WTC11 (cell line): ENCODE data around the gene GLT6D1. TPM values are rescaled to one million over a fixed set of nuclear protein-coding genes. Genes with fewer than 3 reads are reported as not detected.

Experiments
- ATAC-seq: fragments of 200-7000 bp; cut with Tn5 transposase; 2 replicates; pipeline ENCODE4 v1.10.0; 2021; ENCODE audit warnings: mild to moderate bottlenecking, moderate library complexity
- CTCF ChIA-PET: fragments of 300-600 bp; sonication (Branson Sonifier 250); formaldehyde crosslinking; loops from one replicate; lab custom pipeline; 2021; ENCODE audit warnings: antibody characterized with exemption; lab: Charles Lee
- POLR2A ChIA-PET: fragments of 350-600 bp; sonication (Branson Sonifier 250); formaldehyde crosslinking; loops from one replicate; lab custom pipeline; 2021; ENCODE audit warnings: antibody characterized with exemption; lab: Charles Lee
- DNase-seq: peaks from one replicate; pipeline ENCODE4 v3.0.0; 2021; ENCODE audit warnings: low spot score
- H3K27ac Mint-ChIP-seq: 2 replicates; pipeline ENCODE4 v1.8.0; 2021; ENCODE audit warnings: mixed read lengths
- H3K27me3 Mint-ChIP-seq: 2 replicates; pipeline ENCODE4 v1.8.0; 2021; ENCODE audit warnings: low read depth, mild to moderate bottlenecking, moderate library complexity, mixed read lengths
- H3K36me3 Mint-ChIP-seq: 2 replicates; pipeline ENCODE4 v1.8.0; 2021; ENCODE audit warnings: mixed read lengths
- H3K4me1 Mint-ChIP-seq: 2 replicates; pipeline ENCODE4 v1.8.0; 2022; ENCODE audit warnings: mixed read lengths
- H3K4me3 Mint-ChIP-seq: 2 replicates; pipeline ENCODE4 v1.8.0; 2021; ENCODE audit warnings: mild to moderate bottlenecking, moderate library complexity, mixed read lengths
- H3K9me3 Mint-ChIP-seq: 2 replicates; pipeline ENCODE4 v1.8.0; 2021; ENCODE audit warnings: mixed read lengths
- AFF4 ChIP-seq: sonication (generic); formaldehyde crosslinking; IDR thresholded peaks from 2 replicates; pipeline ENCODE4 v1.8.1; 2023; ENCODE audit warnings: mild to moderate bottlenecking, missing genetic modification reagents, borderline replicate concordance
- CBFB ChIP-seq: sonication (generic); formaldehyde crosslinking; IDR thresholded peaks from 2 replicates; pipeline ENCODE4 v1.8.1; 2022; ENCODE audit warnings: mild to moderate bottlenecking, low read depth, missing genetic modification reagents
- CDX4 ChIP-seq: fragments of 250-450 bp; sonication (Bioruptor Pico); IDR thresholded peaks from 2 replicates; pipeline ENCODE4 v1.9.0; 2021; ENCODE audit warnings: moderate library complexity, mild to moderate bottlenecking, inconsistent platforms, borderline replicate concordance
- EMX1 ChIP-seq: fragments of 250-450 bp; sonication (Bioruptor Pico); IDR thresholded peaks from 2 replicates; pipeline ENCODE4 v1.8.0; 2021; ENCODE audit warnings: mild to moderate bottlenecking
- ETV6 ChIP-seq: sonication (generic); formaldehyde crosslinking; IDR thresholded peaks from 2 replicates; pipeline ENCODE4 v1.8.1; 2022; ENCODE audit warnings: mild to moderate bottlenecking, missing genetic modification reagents
- GRHL2 ChIP-seq: fragments of 250-450 bp; sonication (Bioruptor Pico); IDR thresholded peaks from 2 replicates; pipeline ENCODE4 v1.8.0; 2022; ENCODE audit warnings: mild to moderate bottlenecking, moderate library complexity; ENCODE audit not compliant: insufficient replicate concordance, severe bottlenecking
- GTF2I ChIP-seq: fragments of 250-450 bp; sonication (Bioruptor Pico); conservative IDR thresholded peaks from 2 replicates; pipeline ENCODE4 v1.4.0; 2021; ENCODE audit warnings: mild to moderate bottlenecking
- NFATC4 ChIP-seq: fragments of 250-450 bp; sonication (Bioruptor Pico); IDR thresholded peaks from 2 replicates; pipeline ENCODE4 v1.9.0; 2021; ENCODE audit warnings: mild to moderate bottlenecking
- OVOL2 ChIP-seq: fragments of 250-450 bp; sonication (Bioruptor Pico); IDR thresholded peaks from 2 replicates; pipeline ENCODE4 v1.9.0; 2021; ENCODE audit warnings: mild to moderate bottlenecking, borderline replicate concordance
- RELA ChIP-seq: sonication (generic); formaldehyde crosslinking; IDR thresholded peaks from 2 replicates; pipeline ENCODE4 v1.8.1; 2022; ENCODE audit warnings: missing genetic modification reagents, mild to moderate bottlenecking, borderline replicate concordance
- STAT6 ChIP-seq: sonication (generic); formaldehyde crosslinking; conservative IDR thresholded peaks from 2 replicates; pipeline ENCODE4 v1.8.1; 2023; ENCODE audit warnings: mild to moderate bottlenecking, low read depth, missing genetic modification reagents, moderate library complexity
- TCF7 ChIP-seq: sonication (generic); formaldehyde crosslinking; IDR thresholded peaks from 2 replicates; pipeline ENCODE4 v1.8.0; 2022; ENCODE audit warnings: mild to moderate bottlenecking, low read depth, missing genetic modification reagents, moderate library complexity
- TEAD4 ChIP-seq: sonication (generic); formaldehyde crosslinking; IDR thresholded peaks from 2 replicates; pipeline ENCODE4 v1.8.0; 2022; ENCODE audit warnings: mild to moderate bottlenecking, missing genetic modification reagents
- TP53 ChIP-seq: sonication (generic); formaldehyde crosslinking; IDR thresholded peaks from 2 replicates; pipeline ENCODE4 v1.8.1; 2023; ENCODE audit warnings: mild to moderate bottlenecking, missing genetic modification reagents
- ZBTB43 ChIP-seq: sonication (generic); formaldehyde crosslinking; IDR thresholded peaks from 2 replicates; pipeline ENCODE4 v1.8.1; 2023; ENCODE audit warnings: mild to moderate bottlenecking, missing genetic modification reagents
- ZNF138 ChIP-seq: sonication (generic); formaldehyde crosslinking; conservative IDR thresholded peaks from 2 replicates; pipeline ENCODE4 v1.8.1; 2022; ENCODE audit warnings: mild to moderate bottlenecking, moderate library complexity, missing genetic modification reagents
- ZNF416 ChIP-seq: fragments of 250-450 bp; sonication (Bioruptor Pico); IDR thresholded peaks from 2 replicates; pipeline ENCODE4 v1.9.0; 2021; ENCODE audit warnings: mild to moderate bottlenecking, inconsistent platforms
- total RNA-seq: library from RNA; stranded (reverse); gene quantifications from 3 replicates; pipeline ENCODE4 v1.2.3, GENCODE V29; 2021
- TF ChIP-seq, protein P1 (sequence below): sonication (generic); formaldehyde crosslinking; IDR thresholded peaks from 2 replicates; pipeline ENCODE4 v1.8.0; 2022; ENCODE audit warnings: mild to moderate bottlenecking, missing genetic modification reagents
- TF ChIP-seq, protein P2 (sequence below): fragments of 250-450 bp; sonication (Bioruptor Pico); IDR thresholded peaks from 2 replicates; pipeline ENCODE4 v1.9.0; 2021; ENCODE audit warnings: mild to moderate bottlenecking
- TF ChIP-seq, protein P3 (sequence below): sonication (generic); formaldehyde crosslinking; IDR thresholded peaks from 2 replicates; pipeline ENCODE4 v1.8.0; 2022; ENCODE audit warnings: missing genetic modification reagents

The GLT6D1 gene
- total RNA-seq, 1 experiment from 2014 or later = 0.37 TPM

- no peak for ATAC-seq
- H3K4me3 Mint-ChIP-seq = no peak overlapping the region
Measured at GRCh38 chr9:135589596-135590485, 49.5 kb downstream of the GLT6D1 start.

More at GRCh38 chr9:135589596-135590485, 49.5 kb downstream of the GLT6D1 start:
- no peak for DNase-seq
- POLR2A ChIA-PET = interaction anchor here (0.8 kb wide), 1 partner anchor 1128 kb away, joined by 3 read pairs; no protein-coding TSS in a partner anchor
- TF ChIP-seq, protein P1, sequence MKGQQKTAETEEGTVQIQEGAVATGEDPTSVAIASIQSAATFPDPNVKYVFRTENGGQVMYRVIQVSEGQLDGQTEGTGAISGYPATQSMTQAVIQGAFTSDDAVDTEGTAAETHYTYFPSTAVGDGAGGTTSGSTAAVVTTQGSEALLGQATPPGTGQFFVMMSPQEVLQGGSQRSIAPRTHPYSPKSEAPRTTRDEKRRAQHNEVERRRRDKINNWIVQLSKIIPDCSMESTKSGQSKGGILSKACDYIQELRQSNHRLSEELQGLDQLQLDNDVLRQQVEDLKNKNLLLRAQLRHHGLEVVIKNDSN (CRISPR knock-in tag) = no peak
- no peak for TF ChIP-seq OVOL2
- no peak for TF ChIP-seq AFF4 (CRISPR knock-in tag)
- TF ChIP-seq ZNF416 = no peak
- no peak for TF ChIP-seq CDX4 (CRISPR knock-in tag)
- no peak for TF ChIP-seq TP53
- TF ChIP-seq TCF7 (CRISPR knock-in tag) = no peak
- TF ChIP-seq, protein P2, sequence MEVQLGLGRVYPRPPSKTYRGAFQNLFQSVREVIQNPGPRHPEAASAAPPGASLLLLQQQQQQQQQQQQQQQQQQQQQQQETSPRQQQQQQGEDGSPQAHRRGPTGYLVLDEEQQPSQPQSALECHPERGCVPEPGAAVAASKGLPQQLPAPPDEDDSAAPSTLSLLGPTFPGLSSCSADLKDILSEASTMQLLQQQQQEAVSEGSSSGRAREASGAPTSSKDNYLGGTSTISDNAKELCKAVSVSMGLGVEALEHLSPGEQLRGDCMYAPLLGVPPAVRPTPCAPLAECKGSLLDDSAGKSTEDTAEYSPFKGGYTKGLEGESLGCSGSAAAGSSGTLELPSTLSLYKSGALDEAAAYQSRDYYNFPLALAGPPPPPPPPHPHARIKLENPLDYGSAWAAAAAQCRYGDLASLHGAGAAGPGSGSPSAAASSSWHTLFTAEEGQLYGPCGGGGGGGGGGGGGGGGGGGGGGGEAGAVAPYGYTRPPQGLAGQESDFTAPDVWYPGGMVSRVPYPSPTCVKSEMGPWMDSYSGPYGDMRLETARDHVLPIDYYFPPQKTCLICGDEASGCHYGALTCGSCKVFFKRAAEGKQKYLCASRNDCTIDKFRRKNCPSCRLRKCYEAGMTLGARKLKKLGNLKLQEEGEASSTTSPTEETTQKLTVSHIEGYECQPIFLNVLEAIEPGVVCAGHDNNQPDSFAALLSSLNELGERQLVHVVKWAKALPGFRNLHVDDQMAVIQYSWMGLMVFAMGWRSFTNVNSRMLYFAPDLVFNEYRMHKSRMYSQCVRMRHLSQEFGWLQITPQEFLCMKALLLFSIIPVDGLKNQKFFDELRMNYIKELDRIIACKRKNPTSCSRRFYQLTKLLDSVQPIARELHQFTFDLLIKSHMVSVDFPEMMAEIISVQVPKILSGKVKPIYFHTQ (CRISPR knock-in tag) = no peak
- TF ChIP-seq NFATC4 (CRISPR knock-in tag) = no peak
- TF ChIP-seq RELA = no peak
- TF ChIP-seq ETV6 (CRISPR knock-in tag) = no peak
- no peak for TF ChIP-seq GRHL2 (CRISPR knock-in tag)
- TF ChIP-seq ZBTB43 (CRISPR knock-in tag) = no peak
- TF ChIP-seq ZNF138 = no peak
- TF ChIP-seq EMX1 = no peak
- TF ChIP-seq GTF2I (CRISPR knock-in tag) = no peak
- no peak for TF ChIP-seq STAT6
- TF ChIP-seq, protein P3, sequence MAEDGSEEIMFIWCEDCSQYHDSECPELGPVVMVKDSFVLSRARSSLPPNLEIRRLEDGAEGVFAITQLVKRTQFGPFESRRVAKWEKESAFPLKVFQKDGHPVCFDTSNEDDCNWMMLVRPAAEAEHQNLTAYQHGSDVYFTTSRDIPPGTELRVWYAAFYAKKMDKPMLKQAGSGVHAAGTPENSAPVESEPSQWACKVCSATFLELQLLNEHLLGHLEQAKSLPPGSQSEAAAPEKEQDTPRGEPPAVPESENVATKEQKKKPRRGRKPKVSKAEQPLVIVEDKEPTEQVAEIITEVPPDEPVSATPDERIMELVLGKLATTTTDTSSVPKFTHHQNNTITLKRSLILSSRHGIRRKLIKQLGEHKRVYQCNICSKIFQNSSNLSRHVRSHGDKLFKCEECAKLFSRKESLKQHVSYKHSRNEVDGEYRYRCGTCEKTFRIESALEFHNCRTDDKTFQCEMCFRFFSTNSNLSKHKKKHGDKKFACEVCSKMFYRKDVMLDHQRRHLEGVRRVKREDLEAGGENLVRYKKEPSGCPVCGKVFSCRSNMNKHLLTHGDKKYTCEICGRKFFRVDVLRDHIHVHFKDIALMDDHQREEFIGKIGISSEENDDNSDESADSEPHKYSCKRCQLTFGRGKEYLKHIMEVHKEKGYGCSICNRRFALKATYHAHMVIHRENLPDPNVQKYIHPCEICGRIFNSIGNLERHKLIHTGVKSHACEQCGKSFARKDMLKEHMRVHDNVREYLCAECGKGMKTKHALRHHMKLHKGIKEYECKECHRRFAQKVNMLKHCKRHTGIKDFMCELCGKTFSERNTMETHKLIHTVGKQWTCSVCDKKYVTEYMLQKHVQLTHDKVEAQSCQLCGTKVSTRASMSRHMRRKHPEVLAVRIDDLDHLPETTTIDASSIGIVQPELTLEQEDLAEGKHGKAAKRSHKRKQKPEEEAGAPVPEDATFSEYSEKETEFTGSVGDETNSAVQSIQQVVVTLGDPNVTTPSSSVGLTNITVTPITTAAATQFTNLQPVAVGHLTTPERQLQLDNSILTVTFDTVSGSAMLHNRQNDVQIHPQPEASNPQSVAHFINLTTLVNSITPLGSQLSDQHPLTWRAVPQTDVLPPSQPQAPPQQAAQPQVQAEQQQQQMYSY = no peak
- no peak for TF ChIP-seq TEAD4 (CRISPR knock-in tag)
- TF ChIP-seq CBFB = no peak
- Mint-ChIP-seq H3K27me3 (no peaks in the 10 kb centered on the region), H3K27ac (no peak overlapping the region), H3K9me3 (peaks cover 9% of the 10 kb centered on the region), H3K4me1 (no peaks in the 10 kb centered on the region), H3K36me3 (no peaks in the 10 kb centered on the region)
- CTCF ChIA-PET = no interaction called here
